D341Med (cell line): Measurements from ENCODE around the gene ZNF106.

ENCODE experiments used
- DNase-seq: peaks from one replicate; pipeline ENCODE4 v3.0.0; 2012; ENCODE audit warnings: low spot score

Gene ZNF106

DNA sequence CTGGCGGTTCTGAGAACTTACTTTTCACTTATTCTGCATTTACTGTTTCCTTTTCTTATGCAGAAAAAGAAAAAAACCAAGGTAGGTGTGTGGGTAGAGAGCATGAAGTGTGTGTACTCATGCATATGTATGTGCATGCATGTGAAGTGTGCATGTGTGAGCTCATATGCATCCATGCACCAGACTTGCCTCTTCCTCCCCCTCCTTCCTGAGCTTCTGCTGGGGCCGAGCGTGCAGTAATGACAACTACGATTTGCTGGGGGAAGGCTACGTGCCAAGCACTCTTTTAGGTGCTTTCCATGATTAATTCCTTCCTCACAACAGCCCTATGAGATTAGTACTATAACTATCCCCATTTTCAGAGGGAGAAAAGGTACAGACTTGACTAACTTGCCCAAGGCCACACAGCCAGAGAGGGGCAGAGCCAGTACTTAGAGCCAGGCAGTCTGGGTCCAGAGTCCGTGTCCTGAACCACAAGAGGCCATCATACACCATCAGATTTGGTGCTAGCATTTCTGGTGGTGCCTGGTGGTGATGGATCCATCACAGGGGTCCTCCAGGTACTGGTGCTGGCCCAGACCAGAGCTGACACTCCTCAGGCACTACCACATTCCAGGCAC is 85.0 kb downstream of the ZNF106 start:
- DNase-seq, result no peak

DNA sequence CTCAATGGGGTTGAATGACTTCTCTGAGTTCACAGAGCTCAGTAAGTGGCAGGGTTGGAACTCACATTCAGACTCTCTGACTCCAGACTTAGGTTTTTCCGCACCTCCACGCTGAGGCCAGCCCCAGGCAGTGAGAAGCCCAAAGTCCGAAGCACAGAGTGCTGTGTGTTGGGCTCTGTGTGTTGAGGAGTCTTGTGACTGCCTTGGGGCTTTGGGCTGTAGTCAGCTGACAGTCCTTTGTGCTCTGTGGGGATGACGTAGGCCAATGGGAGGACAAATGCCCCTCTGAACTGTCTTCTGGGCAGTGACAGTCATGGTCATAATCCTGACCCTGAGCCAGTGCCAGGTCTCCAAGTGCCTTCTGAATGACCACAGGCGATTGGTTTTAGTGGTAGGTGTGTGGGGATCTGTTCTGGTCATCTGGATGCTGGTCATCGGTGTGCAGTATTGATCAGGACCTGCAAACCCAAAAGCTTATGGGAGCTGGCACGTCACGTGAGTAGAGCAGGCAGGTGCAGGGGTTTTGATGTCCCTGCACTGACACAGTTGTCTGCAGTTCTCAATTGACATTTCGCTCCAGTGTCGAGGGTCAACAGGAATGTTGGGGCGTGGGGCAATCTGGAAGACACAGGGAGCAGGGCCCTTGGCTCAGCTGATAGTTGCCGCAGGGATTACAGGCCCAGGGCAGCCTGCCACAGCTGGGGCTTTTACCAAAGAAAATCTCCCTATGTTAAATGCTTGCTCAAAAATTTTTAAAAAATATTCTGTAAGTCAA is 86.3 kb downstream of the ZNF106 start:
- no peak for DNase-seq

DNA sequence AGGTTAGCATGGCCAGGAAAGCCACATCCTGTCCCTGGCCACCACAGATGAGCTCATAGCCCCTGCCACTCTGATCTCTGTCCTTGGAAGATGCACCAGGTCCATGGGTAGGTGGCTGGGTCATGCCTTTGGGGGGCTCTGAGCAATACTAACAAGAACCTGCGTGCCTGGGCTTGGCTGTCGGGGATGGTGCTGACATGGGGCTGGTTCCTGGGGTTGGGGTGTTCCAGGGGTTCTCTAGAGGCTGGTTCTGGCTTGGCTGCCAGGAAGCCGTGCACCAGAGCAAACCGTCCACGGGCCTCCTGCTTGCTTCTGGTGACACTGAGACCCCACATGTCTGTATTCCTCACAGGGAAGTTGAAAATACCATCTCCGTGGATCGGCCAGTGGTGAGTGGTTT is 87.6 kb downstream of the ZNF106 start:
- no peak for DNase-seq

DNA sequence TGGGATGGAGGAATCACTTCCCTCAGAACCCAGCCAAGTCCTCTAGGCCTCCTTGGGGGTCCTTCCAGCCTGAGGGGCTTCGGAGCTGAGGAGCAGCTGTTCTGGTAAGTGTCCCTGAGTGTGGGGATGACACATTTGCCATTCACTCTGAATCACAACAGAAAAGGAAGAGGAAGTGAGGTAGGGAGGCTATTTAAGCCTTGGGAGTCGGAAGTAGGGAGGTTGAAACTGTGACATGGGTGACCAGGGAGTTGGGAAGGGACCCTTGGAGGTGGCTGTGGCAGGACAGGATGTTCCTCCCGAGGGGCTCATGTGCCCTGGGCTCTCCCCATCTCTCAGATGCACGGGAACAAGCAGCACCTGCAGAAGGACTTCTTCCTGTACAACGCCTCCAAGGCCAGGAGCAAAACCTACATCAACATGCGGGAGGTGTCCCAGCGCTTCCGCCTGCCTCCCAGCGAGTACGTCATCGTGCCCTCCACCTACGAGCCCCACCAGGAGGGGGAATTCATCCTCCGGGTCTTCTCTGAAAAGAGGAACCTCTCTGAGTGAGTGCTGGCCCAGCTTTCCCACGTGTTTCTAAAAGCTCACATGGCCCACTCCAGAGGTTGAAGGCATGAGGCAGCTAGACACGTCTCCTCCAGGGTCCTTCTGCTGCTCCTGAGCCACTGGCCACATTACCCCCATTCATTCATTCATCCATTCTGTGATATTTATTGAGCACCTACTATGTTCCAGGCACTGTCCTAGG is 88.3 kb downstream of the ZNF106 start:
- DNase-seq, result no peak

DNA sequence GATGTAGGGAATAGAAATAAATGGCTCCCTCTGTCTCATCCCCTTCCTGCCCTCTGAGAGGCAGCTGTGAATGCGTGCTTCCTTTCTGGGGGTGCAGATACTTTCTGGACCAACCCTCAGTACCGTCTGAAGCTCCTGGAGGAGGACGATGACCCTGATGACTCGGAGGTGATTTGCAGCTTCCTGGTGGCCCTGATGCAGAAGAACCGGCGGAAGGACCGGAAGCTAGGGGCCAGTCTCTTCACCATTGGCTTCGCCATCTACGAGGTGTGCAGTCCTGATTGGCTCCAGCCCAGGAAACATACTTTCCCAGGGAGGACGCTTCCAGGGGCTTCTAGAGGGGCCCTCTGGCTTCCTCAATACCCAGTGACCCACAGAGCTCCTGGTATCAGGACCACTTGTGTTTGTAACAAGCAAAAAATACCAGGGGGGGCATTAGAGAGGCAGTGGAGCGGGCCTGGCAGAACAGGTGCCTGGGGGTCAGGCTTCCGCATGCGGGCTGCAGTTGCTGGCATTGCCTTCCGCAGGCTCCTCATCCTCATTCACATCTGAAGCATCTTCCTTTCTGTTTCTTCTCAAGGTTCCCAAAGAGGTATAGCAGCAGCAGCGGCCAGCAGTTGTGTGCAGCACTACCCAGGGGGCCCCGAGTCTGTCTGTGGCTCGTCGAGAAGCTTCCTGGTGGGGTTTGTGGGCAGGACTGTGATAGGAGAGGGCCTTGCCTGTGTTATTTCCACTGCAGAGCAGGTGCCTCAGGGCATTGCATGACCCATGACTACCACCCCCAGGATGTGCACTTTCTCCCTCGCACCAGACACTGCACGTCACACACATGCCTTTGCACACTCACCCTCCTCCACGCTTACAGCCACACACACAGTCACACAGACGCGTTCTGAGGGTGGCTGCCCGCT is 89.1 kb downstream of the ZNF106 start:
- DNase-seq, result no peak

DNA sequence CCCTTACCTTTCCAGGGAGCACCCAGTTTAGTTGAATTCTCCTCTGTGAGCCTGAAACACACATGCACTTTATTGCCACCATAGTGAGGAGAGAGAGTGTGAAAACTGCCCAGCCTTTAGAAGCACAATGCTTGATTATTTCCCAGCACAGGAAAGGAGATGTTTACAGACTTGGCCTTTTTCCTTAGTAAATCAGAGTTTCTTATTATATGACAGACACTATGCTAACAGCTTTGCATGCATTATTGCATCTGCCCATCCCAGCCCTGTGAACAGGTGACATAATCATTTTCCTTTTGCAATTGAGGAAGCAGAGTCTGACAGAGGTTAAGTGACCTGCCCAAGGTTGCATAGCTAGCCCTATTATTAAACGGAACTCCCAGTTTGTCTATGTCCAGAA is 95.1 kb downstream of the ZNF106 start:
- DNase-seq, result no peak

DNA sequence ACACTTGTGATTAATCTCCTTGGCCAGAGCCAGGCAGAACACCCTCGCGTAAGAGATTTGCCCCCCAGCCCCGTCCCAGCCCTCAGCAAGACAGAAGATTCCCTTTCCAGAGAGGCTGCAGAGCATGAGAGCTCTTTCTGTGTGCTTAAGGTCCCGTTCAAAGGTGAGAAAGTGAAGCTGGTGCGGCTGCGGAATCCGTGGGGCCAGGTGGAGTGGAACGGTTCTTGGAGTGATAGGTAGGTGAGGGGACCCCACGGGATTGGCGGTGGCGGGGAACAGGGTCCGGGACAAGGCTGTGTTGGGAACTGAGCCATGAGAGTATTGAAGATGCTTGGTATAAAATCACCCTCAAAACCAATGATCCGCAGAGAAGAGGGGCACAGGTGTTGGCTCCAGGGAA is 96.8 kb downstream of the ZNF106 start:
- no peak for DNase-seq

DNA sequence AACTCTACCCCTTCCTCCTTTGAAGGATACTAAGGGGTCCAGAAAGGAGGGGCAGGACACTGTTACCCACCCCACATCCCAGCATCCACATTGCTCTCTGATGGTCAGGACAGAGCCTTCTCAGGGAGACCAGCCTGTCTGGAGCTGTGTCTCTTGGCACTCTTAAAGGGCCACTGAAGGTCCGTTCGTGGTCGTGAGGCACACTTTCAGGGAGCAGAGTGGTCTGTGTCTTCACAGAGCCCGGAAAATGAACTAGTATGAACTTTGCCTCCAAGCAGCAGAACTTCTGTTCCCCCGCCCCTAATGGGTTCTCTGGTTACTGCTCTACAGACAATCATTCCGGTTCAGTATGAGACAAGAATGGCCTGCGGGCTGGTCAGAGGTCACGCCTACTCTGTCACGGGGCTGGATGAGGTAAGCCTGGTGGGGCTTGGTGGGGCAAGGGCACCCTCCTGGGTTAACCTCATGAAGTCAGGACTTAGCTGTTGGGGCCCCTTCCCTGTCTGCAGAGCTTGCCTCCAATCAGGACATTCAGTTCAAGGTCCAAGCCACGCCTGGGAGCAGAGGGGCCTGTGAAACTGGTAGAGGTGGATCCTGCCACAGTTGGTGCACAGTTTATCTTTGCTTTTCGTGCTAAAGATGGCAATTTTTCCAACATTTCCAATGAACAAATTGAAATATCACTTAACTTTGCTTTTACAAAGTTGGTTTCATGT is 98.5 kb downstream of the ZNF106 start:
- no peak for DNase-seq

DNA sequence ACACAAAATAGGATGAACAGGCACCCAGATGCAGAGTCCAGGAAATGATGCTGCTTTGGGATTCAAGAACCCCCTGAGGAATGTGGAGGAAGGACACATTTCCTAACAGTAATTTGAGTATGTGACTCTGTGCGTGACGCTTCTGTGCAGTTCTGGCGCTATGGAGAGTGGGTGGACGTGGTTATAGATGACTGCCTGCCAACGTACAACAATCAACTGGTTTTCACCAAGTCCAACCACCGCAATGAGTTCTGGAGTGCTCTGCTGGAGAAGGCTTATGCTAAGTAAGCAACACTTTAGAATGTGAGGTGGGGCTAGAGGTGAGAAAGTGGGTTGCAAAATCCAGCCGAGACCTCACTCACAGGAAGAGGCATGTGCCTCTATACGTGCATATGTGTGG is 103.3 kb downstream of the ZNF106 start:
- peak; percentile 8 for DNase-seq

DNA sequence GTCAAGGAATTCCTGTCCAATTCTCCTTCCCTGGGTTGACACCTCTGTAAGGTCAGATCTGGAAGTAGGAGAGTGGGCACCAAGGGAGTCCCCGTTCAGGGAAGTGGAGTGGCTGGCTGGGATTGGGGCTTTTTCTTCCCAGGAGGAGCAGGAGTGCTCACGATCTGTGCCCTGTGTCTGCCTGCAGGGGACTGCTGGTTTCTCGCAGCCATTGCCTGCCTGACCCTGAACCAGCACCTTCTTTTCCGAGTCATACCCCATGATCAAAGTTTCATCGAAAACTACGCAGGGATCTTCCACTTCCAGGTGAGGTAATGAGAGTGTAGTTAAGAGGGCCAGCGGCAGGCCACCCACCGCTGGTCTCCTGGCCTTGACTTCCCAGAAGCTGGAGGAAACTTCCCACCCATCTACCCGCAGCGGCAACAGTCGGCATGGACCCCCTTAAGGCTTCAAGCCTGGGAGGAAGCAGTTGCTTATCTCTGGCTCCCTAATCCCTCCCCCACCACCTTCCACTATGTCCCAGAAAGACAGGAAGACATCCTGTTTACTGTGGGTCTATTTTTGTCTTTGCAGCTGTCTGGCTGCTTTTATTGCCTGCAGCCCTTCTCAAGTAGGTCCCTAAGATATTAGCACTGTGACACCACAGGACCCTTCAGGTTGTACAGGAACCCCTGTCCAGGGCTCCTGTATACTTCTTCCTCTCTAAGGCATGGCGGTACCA is 104.8 kb downstream of the ZNF106 start:
- peak; percentile 9 for DNase-seq

DNA sequence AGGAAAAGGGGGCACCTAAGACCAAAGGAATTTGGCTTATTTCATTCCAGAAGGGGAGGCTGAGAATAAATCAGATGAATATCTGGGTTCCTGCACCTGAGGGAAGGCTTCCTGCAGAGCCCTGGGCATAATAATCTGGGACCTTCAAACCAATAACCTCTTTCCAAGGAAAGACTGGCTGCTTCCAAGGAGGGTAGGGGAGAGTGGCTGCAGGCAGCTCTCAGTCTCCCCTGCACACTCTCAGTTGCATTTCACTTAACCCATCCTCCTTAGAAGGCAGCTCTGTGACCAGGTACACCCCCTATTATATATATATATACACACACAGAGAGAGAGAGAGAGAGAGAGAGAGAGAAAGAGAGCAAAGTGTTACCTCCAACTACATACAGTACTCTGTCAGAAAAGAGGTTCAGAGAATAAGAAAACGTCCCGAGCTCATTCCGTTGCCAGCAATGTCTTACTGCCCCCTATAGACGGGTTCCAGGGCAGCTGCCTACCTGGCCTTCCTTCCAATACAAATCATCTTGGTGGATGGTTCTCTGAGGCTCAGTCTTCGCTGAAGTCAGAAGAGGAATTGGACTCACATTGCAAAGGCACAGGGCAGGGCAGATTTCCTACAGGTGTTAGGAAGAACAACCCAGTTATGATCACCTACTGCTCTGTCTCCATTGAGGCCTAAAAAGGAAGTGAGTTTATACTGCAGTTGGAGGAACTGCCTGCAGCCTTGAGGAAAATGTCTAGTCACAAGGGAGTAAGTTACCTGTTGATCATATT is 105.5 kb downstream of the ZNF106 start:
- peak; percentile 80 for DNase-seq

DNA sequence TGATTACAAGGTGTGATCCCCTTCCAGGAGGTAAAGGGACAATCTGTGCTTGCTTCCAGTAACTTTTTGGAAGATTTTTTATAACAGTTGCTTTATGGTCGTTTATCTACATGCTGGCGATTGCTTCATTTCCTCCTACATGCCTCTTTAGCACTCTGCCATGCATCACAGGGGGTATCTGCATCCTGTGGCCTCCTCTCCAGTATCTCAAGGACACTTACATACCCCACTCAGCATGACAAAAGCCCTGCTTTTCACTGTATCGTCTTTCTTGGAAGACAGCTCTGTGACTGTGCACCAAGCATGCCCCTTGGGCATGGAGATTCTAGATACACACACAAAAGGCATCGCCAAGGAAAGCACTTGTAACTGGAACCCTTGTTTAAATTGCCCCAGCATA is 106.3 kb downstream of the ZNF106 start:
- peak; percentile 4 for DNase-seq

DNA sequence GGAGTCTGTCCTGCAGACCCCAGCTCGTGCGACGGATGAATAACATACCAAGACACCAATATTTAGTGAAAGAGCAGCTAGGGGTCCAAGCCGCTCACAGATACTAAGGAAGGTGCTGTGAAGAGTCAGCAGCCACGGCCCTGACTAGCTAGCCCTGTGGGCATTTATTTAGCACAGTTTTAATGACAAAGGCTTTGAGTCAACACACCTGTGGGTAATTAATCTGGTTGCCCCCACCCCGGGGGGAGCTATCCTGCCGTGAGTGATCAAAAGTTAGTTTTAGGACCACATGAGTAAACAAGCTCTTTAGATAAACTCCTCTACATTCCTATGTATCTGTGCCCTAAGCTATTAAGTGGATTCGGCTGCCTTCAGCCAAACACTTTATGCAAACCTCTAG is 112.9 kb downstream of the ZNF106 start:
- DNase-seq, result no peak

DNA sequence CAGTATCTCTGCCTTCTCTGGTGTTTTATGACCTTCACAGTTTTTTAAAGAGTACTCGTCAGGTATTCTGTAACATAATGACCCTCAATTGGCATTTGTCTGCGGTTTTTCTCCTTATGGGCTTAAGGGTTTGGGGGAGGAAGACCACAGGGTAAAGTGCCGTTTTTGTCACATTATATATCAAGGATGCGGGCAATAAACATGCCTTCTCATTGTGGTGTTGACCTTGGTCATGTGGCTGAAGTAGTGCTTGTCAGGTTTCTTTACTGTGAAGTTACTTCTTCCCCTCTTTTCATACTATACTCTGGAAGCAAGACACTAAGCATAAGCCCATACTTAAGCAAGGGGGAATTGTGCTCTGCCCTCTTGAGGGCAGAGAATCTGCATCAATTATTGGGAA is 115.0 kb downstream of the ZNF106 start:
- DNase-seq, result no peak

DNA sequence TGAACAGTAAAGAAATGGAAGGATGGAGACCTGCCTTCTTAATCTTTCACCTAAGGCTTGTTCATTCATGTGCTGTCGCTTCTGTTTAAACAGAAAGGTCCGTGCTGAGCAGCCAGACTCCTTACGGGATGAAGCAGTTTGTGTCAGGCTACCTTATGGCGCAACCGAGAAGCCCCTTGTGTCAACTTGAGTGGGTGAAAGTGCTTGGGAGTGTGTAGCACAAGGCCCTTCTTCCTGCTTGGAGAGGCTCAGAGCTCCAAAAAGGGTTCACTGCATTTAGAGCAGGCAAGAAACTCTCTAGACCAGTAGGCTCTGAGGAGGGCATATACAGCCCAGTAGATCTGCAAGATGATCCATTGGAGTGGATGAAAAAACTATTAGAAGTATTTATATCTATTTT is 115.7 kb downstream of the ZNF106 start:
- DNase-seq, result no peak

DNA sequence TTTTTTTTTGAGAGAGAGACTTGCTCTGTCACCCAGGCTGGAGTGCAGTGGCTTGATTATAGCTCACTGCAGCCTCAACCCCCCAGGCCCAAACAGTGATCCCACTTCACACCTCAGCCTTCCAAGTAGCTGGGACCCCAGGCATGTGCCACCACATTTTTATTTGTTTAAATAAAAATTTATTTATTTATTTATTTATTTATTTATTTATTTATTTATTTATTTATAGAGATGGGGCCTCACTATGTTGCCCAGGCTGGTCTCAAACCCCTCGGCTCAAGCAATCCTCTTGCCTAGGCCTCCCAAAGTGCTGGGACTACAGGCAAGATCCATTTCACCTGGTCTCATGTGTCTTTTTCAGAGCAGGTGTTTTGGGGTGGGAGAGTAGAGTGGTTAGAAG is 116.1 kb downstream of the ZNF106 start:
- DNase-seq, result no peak

DNA sequence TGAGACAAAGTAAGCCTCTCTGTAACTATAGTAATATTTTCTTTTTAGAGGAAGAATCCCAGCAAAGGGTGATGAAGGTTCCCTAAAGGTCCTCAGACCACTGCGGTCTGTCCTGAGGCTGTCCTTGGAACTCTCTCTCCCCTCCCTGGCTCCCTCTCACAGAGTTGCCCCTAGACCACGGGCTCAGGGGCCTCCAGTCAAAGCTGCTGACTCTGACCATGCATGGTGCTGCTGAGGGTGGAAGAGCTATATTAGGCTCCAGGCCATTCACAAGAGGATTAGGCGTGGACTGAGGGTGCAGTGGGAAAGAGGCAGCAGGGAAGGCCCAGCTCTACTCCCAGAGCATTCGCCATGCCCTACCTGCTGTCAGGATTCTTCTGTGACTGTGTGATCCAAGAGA is 117.0 kb downstream of the ZNF106 start:
- DNase-seq, result no peak

DNA sequence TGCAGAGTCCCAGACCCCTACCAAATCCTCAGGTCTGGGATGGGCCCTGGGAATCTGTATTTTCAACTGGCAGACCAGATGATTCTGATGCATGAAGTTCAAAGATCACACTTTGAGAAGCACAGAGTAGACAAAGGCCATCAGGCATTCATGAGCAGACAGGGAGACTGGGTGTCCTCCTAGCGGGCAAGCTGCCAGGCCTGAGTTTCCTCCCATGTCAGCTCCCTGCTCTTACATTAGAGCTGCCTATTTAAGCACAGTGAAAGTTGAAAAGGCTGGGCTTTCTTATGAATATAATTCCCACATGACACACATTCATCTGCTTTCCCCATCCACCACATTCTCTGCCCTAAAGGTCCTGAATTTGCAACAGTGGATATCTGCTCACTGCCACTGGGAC is 117.7 kb downstream of the ZNF106 start:
- no peak for DNase-seq

DNA sequence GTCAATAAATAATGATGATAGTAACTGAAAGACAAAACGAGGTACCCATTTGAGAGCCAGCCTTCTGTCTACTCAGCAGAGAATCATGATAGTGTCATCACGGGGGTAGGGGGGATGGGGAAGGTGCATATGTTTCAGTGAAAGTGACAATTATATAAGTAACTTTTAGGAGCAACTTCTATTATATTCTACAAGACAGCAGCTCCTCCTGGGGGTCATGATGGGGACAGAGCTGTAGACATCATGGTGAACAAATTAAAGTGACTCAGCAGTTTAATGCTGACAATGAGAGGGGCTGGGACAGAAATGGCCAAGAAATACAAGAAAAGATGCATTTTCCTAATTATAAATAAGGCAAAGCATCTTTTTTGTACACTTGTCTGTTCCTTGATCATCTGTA is 119.8 kb downstream of the ZNF106 start:
- DNase-seq, result no peak

DNA sequence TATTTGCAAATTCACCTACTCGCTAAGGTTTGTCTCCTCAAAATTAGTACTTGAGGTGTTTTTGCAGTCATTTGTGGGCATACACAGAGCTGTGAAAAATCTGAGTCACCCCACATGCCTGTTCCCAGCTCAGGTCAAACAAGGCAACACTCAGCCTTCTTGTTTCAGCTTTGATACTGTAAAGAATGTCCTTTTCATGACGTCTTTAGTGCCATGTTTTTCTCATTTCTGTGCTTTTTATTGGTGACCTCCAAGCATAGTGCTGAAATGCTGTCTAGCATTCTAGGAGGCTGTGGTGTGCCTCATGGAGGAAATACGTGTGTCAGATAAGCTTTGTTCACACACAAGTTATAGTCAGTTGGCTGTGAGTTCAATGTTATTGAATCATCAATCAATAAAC is 122.8 kb downstream of the ZNF106 start:
- no peak for DNase-seq
